ENCODE results near the gene FUZ. TPM values are rescaled to one million over a fixed set of nuclear protein-coding genes. Genes with fewer than 3 reads are reported as not detected.

Gene FUZ
- total RNA-seq, 6 experiments from 2014 or later = 3.7 to 10.7 (median 6.3) TPM

DNA sequence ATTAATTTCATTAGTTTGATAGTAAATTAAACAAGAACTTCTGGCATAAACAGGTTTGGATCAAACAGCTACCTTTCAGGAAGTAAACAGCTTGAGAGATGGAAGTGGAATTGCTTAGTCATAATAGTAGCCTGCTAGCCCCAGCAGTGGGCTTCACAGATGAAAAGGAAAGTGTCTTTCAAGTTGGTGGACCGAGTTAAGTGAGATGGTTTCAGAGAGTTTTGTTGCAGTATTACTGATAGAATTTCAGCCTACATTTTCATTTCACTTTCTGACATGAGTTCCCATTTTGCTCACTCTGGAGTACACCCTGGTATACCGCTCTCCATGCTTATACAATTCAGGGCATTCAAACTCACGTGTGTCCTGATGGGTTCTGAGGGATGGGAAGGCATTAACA, 35.8 kb upstream of the FUZ start:
- no peak overlapping the region for H3K4me3 ChIP-seq
- H3K4me1 ChIP-seq = peaks cover 0 to 22% (median 6%) of the 10 kb centered on the region in 4 donors
- intact Hi-C loops (cut with DNase I) = no loop called here
- TF ChIP-seq, protein P1, sequence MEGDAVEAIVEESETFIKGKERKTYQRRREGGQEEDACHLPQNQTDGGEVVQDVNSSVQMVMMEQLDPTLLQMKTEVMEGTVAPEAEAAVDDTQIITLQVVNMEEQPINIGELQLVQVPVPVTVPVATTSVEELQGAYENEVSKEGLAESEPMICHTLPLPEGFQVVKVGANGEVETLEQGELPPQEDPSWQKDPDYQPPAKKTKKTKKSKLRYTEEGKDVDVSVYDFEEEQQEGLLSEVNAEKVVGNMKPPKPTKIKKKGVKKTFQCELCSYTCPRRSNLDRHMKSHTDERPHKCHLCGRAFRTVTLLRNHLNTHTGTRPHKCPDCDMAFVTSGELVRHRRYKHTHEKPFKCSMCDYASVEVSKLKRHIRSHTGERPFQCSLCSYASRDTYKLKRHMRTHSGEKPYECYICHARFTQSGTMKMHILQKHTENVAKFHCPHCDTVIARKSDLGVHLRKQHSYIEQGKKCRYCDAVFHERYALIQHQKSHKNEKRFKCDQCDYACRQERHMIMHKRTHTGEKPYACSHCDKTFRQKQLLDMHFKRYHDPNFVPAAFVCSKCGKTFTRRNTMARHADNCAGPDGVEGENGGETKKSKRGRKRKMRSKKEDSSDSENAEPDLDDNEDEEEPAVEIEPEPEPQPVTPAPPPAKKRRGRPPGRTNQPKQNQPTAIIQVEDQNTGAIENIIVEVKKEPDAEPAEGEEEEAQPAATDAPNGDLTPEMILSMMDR (IDR thresholded peaks at IDR 0.05) = no peak
- no peak for TF ChIP-seq POLR2A (IDR thresholded peaks at IDR 0.05)
- ATAC-seq (no peak), DNase-seq (no peak)
- no peaks in the 10 kb centered on the region for H3K36me3 ChIP-seq
- H3K27ac ChIP-seq = no peak overlapping the region
- WGBS (ENCODE audit: insufficient coverage, low coverage, low lambda C conversion rate, missing lambda C conversion rate) = 88% methylated on average over 3 of the region's 3 CpGs
- H3K27me3 ChIP-seq = no peaks in the 10 kb centered on the region
- H3K9me3 ChIP-seq = no peaks in the 10 kb centered on the region

DNA sequence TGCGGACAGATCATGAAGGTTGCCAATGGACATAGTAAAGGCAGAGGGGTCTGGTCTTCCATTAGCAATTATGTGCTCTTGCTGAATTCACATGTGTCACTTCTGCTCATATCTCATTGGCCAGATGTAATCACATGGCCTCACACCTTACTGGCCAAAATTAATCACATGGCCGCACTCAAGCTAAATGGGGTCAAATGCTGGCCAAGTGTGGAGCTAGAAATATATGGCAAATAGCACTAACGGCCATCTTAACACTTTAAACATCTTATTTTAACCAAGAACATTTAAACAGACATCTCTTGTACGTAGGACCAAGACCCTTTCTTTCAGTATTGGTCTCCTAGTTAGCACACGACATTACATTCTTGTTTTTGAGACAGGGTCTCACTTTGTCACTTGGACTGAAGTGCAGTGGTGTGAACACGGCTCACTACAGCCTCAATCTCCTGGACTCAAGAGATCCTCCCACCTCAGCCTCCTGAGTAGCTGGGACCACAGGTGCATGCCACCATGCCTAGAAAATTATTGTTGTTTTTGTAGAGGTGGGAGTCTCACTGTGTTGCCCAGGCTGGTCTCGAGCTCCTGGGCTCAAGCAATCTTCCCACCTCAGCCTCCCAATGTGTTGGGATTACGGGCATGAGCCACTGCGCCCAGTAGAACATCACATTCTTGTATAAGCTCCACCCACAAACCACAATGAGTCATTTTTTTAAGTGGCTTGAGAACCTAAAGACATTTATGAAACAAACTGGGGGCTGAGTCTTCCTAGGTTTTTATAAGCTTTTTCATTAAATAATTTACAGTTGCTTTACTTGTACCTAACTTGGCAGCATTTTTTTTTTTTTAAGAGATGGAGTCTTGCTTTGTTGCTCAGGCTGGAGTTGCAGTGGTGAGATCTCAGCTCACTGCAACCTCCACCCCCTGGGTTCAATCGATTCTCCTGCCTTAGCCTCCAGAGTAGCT, 34.9 kb upstream of the FUZ start:
- no peak for DNase-seq
- Histone ChIP-seq H3K36me3 (no peaks in the 10 kb centered on the region), H3K4me1 (peaks cover 0 to 16% (median 6%) of the 10 kb centered on the region in 4 donors), H3K27ac (no peak overlapping the region), H3K9me3 (no peaks in the 10 kb centered on the region), H3K27me3 (no peaks in the 10 kb centered on the region), H3K4me3 (no peak overlapping the region)
- 83% methylated on average over 10 of the region's 10 CpGs for WGBS (ENCODE audit: insufficient coverage, low coverage, low lambda C conversion rate, missing lambda C conversion rate)
- no peak for ATAC-seq
- no peak for TF ChIP-seq POLR2A (IDR thresholded peaks at IDR 0.05)
- TF ChIP-seq, protein P1 (IDR thresholded peaks at IDR 0.05) = no peak
- intact Hi-C loops (cut with DNase I) = no loop called here

DNA sequence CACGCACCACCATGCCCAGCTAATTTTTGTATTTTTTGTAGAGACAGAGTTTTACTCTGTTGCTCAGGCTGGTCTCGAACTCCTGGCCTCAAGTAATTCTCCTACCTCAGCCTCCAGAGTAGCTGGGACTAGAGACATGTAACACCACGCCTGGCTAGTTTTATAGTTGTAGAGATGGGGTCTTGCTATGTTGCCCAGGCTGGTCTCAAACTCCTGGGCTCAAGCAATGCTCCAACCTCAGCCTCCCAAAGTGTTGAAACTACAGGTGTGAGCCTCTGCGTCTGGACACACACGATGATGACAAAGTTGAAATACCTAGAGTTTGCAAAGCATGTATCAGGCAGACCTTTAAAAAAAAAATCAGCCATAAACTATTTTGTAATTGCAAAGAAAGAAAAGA, 33.3 kb upstream of the FUZ start:
- WGBS (ENCODE audit: insufficient coverage, low coverage, low lambda C conversion rate, missing lambda C conversion rate) = 67% methylated on average over 4 of the region's 5 CpGs
- H3K36me3 ChIP-seq = no peaks in the 10 kb centered on the region
- peaks cover 0 to 5% (median 1%) of the 10 kb centered on the region in 4 donors for H3K4me1 ChIP-seq
- H3K4me3 ChIP-seq = no peak overlapping the region
- no peaks in the 10 kb centered on the region for H3K27me3 ChIP-seq
- no peak for DNase-seq
- intact Hi-C loops (cut with DNase I) = no loop called here
- ATAC-seq = no peak
- H3K27ac ChIP-seq = no peak overlapping the region
- H3K9me3 ChIP-seq = no peaks in the 10 kb centered on the region
- no peak for TF ChIP-seq POLR2A (IDR thresholded peaks at IDR 0.05)
- TF ChIP-seq, protein P1 (IDR thresholded peaks at IDR 0.05) = no peak

DNA sequence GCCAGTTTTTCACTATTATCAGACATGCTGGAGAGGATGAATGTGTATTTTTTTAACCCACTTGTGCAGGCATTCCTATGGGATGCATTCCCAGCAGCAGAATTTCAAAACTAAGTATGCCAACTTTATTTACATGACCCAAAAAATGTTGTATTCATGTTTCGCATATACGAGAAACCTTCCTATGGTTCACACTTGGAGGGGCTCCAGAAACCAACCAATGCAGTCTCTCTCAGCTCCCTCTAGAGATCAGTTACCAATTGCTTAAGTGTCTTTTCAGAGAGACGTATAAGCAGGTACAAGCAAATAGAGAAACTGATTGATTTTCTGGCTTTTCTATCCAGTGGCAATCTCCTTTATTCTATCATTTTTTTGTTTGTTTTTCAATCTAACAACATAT, 32.3 kb upstream of the FUZ start:
- H3K27ac ChIP-seq = no peak overlapping the region

More for the DNA sequence above, 32.3 kb upstream of the FUZ start:
- ATAC-seq (no peak), DNase-seq (no peak)
- H3K4me1 ChIP-seq = peaks cover 0 to 5% (median 1%) of the 10 kb centered on the region in 4 donors
- H3K9me3 ChIP-seq = no peaks in the 10 kb centered on the region
- intact Hi-C loops (cut with DNase I) = no loop called here
- WGBS (ENCODE audit: insufficient coverage, low coverage, low lambda C conversion rate, missing lambda C conversion rate) = 46% methylated on average over 3 of the region's 3 CpGs
- no peak overlapping the region for H3K4me3 ChIP-seq
- TF ChIP-seq, protein P1 (IDR thresholded peaks at IDR 0.05) = no peak
- TF ChIP-seq POLR2A (IDR thresholded peaks at IDR 0.05) = no peak
- no peaks in the 10 kb centered on the region for H3K36me3 ChIP-seq
- H3K27me3 ChIP-seq = no peaks in the 10 kb centered on the region
